SK-N-SH (cell line): ENCODE data around the gene ZDHHC14.

ENCODE experiments used
- EZH2phosphoT487 ChIP-seq: fragments of 200-600 bp; sonication (generic); IDR thresholded peaks from 2 replicates; pipeline ENCODE4 v1.6.1; 2017; ENCODE audit warnings: low read depth, mixed run types, mild to moderate bottlenecking, antibody characterized with exemption, moderate library complexity, borderline replicate concordance
- FOXM1 ChIP-seq: IDR thresholded peaks from 2 replicates; pipeline ENCODE4 v1.4.0; 2012; ENCODE audit warnings: low read depth, mild to moderate bottlenecking
- MAX ChIP-seq: IDR thresholded peaks from 2 replicates; pipeline ENCODE4 v1.4.0; 2012; ENCODE audit warnings: low read depth
- MXI1 ChIP-seq: IDR thresholded peaks from 2 replicates; pipeline ENCODE4 v1.6.1; 2012; ENCODE audit warnings: mild to moderate bottlenecking, low read depth, low read length, improper control_type of control experiment
- RAD21 ChIP-seq: IDR thresholded peaks from 2 replicates; pipeline ENCODE4 v1.6.1; 2012; ENCODE audit warnings: mild to moderate bottlenecking, low read length
- REST ChIP-seq: IDR thresholded peaks from 2 replicates; pipeline ENCODE4 v1.6.1; 2012; ENCODE audit warnings: mild to moderate bottlenecking, low read depth, low read length, moderate library complexity
- TAF1 ChIP-seq: IDR thresholded peaks from 2 replicates; pipeline ENCODE4 v1.6.1; 2012; ENCODE audit warnings: low read depth, mild to moderate bottlenecking, low read length, moderate library complexity, borderline replicate concordance
- YY1 ChIP-seq: IDR thresholded peaks from 2 replicates; pipeline ENCODE4 v1.4.0; 2012; ENCODE audit warnings: low read depth, mild to moderate bottlenecking
- TF ChIP-seq, protein P1 (sequence below): fragments of 200-600 bp; sonication (generic); IDR thresholded peaks from 2 replicates; pipeline ENCODE4 v1.6.1; 2017; ENCODE audit warnings: antibody characterized with exemption, mild to moderate bottlenecking, moderate library complexity
- TF ChIP-seq, protein P2 (sequence below): IDR thresholded peaks from 2 replicates; pipeline ENCODE4; 2012

- TF ChIP-seq, protein P1, sequence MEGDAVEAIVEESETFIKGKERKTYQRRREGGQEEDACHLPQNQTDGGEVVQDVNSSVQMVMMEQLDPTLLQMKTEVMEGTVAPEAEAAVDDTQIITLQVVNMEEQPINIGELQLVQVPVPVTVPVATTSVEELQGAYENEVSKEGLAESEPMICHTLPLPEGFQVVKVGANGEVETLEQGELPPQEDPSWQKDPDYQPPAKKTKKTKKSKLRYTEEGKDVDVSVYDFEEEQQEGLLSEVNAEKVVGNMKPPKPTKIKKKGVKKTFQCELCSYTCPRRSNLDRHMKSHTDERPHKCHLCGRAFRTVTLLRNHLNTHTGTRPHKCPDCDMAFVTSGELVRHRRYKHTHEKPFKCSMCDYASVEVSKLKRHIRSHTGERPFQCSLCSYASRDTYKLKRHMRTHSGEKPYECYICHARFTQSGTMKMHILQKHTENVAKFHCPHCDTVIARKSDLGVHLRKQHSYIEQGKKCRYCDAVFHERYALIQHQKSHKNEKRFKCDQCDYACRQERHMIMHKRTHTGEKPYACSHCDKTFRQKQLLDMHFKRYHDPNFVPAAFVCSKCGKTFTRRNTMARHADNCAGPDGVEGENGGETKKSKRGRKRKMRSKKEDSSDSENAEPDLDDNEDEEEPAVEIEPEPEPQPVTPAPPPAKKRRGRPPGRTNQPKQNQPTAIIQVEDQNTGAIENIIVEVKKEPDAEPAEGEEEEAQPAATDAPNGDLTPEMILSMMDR = no peak
- TF ChIP-seq MAX (no peak), MXI1 (no peak), EZH2phosphoT487 (no peak), FOXM1 (no peak), YY1 (no peak), REST (no peak), RAD21 (no peak), TAF1 (no peak)
- TF ChIP-seq, protein P2, sequence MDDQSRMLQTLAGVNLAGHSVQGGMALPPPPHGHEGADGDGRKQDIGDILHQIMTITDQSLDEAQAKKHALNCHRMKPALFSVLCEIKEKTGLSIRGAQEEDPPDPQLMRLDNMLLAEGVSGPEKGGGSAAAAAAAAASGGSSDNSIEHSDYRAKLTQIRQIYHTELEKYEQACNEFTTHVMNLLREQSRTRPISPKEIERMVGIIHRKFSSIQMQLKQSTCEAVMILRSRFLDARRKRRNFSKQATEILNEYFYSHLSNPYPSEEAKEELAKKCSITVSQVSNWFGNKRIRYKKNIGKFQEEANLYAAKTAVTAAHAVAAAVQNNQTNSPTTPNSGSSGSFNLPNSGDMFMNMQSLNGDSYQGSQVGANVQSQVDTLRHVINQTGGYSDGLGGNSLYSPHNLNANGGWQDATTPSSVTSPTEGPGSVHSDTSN = no peak
These were observed 48.3 kb downstream of the ZDHHC14 start for GRCh38 chr6:157429248-157429647.
